Mucosa of descending colon (tissue), 3 donors: ENCODE measurements around the gene LENEP. TPM values are rescaled to one million over a fixed set of nuclear protein-coding genes. Genes with fewer than 3 reads are reported as not detected.
A peak's percentile ranks its signal among the peaks of the same experiment; 100 is the strongest.

Experiments
- ATAC-seq: fragments of 200-7000 bp; cut with Tn5 transposase; one replicate; pipeline ENCODE4 v1.9.1; 2020; ENCODE audit warnings: mild to moderate bottlenecking, moderate library complexity
- DNase-seq, 3 donors: peaks; one replicate each; pipeline ENCODE4 v3.0.0-alpha.2; 2020
- H3K36me3 ChIP-seq: fragments of 200-600 bp; one replicate; pipeline ENCODE4 v1.8.0; 2021; ENCODE audit warnings: low read depth, mild to moderate bottlenecking
- H3K4me1 ChIP-seq: fragments of 200-600 bp; one replicate; pipeline ENCODE4 v1.8.0; 2021; ENCODE audit warnings: low read depth, mild to moderate bottlenecking
- H3K4me3 ChIP-seq: fragments of 200-600 bp; one replicate; pipeline ENCODE4 v1.8.0; 2021; ENCODE audit warnings: mild to moderate bottlenecking
- H3K9me3 ChIP-seq: fragments of 200-600 bp; one replicate; pipeline ENCODE4 v1.8.0; 2021; ENCODE audit warnings: mild to moderate bottlenecking
- intact Hi-C, 2 donors: fragments of 100-400 bp; cut with DNase I in 1 of 2; cut with micrococcal nuclease in 1 of 2; formaldehyde crosslinking; loops; one replicate each; pipeline versions ENCODE4 v1.11.0 to v1.11.1; 2022; cut with DNase I, micrococcal nuclease
- total RNA-seq, 3 donors: library from RNA; stranded (reverse); fragmentation: NEBNext Ultra II Directional in 2 of 3; extraction: Animal tissue kit (Norgen Biotek cat#: 25700) in 2 of 3; gene quantifications; one replicate each; pipeline versions ENCODE4 v1.2.1 to v1.2.4, GENCODE V29; 2021 to 2023
- TF ChIP-seq, protein P1 (sequence below): fragments of 200-600 bp; IDR thresholded peaks from one replicate; pipeline ENCODE4 v1.8.0; 2022; ENCODE audit warnings: antibody characterized with exemption, mild to moderate bottlenecking
- donor health status: DM: no; HTN: no; CAD: no; lungs with moderate emphysema.
- donor health status: DM: no; HTN: no; CAD: no.
- donor health status: DM: no; HTN: yes; CAD: no.

LENEP gene
- total RNA-seq, 3 donors from 2014 or later = 0.60 to 0.76 TPM; not detected in 1

DNA sequence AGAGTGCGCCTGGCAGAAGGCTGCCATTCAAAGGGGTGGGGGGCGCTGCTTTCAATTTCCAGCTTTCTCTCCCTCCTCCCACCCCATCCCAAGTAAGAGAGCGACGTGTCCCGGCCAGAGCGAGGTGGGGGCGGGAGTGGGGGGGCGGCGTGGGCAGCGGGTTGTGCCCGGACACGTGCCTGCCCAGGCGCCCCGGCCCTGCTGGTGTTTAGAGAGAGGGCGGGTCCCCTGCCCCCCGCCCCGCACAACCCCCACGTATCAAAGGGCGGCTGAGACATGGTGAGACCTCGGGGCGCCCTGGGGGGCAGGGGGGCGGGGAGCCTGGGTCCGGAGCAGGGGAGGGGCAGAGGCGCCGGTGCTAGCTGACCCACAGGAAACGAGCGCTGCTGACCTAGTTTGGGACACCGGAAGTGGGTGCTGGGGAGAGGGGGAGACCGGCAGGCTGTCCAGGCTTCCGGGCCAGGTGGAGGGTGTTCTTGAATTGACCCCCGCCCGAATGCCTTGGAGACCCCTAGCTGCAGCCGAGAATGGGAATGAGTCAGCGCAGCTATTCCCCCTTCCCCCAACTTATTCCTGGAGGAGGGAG is 10.5 kb downstream of the LENEP start:
- TF ChIP-seq, protein P1, sequence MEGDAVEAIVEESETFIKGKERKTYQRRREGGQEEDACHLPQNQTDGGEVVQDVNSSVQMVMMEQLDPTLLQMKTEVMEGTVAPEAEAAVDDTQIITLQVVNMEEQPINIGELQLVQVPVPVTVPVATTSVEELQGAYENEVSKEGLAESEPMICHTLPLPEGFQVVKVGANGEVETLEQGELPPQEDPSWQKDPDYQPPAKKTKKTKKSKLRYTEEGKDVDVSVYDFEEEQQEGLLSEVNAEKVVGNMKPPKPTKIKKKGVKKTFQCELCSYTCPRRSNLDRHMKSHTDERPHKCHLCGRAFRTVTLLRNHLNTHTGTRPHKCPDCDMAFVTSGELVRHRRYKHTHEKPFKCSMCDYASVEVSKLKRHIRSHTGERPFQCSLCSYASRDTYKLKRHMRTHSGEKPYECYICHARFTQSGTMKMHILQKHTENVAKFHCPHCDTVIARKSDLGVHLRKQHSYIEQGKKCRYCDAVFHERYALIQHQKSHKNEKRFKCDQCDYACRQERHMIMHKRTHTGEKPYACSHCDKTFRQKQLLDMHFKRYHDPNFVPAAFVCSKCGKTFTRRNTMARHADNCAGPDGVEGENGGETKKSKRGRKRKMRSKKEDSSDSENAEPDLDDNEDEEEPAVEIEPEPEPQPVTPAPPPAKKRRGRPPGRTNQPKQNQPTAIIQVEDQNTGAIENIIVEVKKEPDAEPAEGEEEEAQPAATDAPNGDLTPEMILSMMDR = no peak
- H3K4me3 ChIP-seq = peak overlapping the region; percentile 84
- peaks cover 58% of the 10 kb centered on the region for H3K4me1 ChIP-seq
- intact Hi-C loops = no loop called here
- DNase-seq = peak; percentile 75 to 88 (median 83)
- H3K9me3 ChIP-seq = no peaks in the 10 kb centered on the region
- ATAC-seq = no peak
- no peaks in the 10 kb centered on the region for H3K36me3 ChIP-seq

DNA sequence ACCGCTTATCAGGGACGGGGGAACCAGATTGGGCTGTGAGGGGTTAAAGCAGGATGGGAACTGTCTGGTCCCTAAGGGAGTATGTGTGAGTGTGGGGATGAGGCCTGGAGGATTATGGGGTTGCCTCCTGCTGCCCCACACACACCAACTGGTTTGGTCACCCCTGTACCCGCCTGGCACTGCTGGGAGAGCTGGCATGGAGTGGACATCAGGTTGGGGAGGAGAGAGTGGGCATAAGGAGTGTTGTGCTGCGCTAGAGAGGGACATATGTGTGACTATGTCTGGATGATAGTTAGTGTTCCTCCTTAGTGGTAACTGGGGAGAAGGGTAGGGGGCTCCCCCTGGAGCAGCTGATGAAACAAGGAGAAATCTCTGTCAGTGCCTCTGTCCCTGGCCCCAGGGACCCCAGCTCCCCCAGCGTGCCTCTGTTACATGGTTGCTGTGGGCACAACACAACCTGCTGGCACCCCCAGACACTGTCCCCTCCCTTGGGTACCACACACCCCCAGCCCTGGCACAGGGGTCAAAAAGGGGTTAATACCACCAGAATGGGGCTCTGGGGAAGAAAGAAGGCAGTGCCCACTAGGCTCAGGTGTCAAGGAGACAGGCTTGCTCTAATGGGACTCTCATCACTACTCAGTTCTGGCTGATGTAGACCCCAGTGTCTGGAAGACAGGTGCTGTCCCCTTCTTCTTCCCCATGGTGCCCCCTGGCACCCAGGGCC is 11.1 kb downstream of the LENEP start:
- Histone ChIP-seq H3K36me3 (no peaks in the 10 kb centered on the region), H3K9me3 (no peaks in the 10 kb centered on the region), H3K4me1 (peaks cover 54% of the 10 kb centered on the region), H3K4me3 (peak overlapping the region; percentile 84)
- intact Hi-C loops = no loop called here
- ATAC-seq = no peak
- DNase-seq = peak in 2 of 3 donors; percentile 53 to 63
- TF ChIP-seq, protein P1 = no peak

DNA sequence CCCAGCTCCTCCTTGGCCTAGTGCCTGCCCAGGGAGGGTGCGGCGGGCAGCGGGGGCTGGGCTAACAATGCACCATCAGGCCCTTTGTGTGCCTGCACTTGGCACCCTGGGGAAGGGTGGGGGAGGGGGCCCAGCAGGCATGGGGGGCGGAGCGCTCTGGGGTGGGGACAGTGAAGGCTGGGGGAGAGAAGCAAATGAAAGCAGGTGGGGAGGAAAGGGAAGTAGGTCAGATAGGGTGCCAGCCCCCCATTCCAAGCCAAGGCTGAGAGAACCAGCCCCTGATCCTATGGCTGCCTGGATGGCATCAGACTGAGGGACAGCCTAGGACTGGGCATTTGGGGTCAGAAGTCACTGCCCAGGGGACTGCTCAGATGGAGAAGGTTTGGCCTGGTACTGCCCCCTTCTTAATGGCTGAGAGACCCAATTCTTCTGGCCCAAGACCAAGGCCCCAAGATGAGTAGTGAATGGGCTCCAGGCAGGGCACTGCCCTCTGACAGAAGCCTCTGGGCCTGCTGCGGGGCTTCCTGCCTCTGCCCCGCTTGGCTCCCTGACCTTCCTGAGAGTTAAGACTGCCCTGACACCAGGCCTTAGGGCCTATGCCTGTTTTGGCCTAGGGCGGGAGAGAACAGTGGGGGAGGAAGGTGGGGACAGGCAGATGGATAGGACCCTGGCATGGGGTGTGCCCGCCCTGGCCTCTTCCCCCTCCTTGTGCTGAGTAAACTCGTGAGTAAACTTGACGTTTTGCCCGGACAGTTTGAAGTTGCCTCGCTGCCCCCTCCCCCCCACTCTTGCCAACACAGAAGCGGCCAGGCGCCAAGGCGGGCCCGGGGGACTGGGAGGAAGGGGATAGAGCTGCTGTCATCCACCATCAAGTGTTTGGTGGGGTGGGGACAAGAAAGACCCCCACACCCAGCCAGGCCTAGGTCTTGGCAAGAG is 12.0 kb downstream of the LENEP start:
- TF ChIP-seq, protein P1 = no peak
- H3K36me3 ChIP-seq = no peaks in the 10 kb centered on the region
- DNase-seq = peak; percentile 86 to 90 (median 87)
- H3K9me3 ChIP-seq = no peaks in the 10 kb centered on the region
- peak; percentile 8 for ATAC-seq
- no peak overlapping the region for H3K4me3 ChIP-seq
- H3K4me1 ChIP-seq = peaks cover 54% of the 10 kb centered on the region
- intact Hi-C loops = no loop called here

DNA sequence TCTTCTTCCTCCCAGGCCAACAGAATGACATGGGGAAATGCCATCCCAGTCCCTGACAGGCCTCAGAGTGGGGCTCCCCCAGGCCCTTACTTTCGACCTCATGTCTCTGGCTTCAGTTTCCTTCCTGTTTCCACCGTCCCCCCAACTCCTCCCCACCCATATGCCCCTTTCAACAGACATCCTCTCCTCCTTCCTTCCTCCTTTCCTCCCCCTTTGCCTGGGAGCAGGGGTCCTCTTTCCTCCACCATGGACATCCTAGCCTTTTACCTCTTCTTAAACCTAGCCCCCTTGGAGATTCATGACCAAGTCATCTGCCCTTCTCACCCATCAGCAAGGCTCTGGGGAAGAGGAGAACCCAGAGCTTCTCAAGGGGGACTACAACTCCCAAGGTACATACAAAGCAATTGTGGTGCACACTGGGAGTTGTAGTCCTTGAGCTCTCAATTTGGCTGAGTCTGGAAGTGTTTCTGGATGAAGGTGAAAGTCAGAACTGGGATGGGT is 13.3 kb downstream of the LENEP start:
- ATAC-seq (no peak), DNase-seq (peak in 1 of 3 donors; percentile 62)
- Histone ChIP-seq H3K4me3 (no peak overlapping the region), H3K9me3 (no peaks in the 10 kb centered on the region), H3K4me1 (peaks cover 66% of the 10 kb centered on the region), H3K36me3 (no peaks in the 10 kb centered on the region)
- TF ChIP-seq, protein P1 = no peak
- intact Hi-C loops = no loop called here

DNA sequence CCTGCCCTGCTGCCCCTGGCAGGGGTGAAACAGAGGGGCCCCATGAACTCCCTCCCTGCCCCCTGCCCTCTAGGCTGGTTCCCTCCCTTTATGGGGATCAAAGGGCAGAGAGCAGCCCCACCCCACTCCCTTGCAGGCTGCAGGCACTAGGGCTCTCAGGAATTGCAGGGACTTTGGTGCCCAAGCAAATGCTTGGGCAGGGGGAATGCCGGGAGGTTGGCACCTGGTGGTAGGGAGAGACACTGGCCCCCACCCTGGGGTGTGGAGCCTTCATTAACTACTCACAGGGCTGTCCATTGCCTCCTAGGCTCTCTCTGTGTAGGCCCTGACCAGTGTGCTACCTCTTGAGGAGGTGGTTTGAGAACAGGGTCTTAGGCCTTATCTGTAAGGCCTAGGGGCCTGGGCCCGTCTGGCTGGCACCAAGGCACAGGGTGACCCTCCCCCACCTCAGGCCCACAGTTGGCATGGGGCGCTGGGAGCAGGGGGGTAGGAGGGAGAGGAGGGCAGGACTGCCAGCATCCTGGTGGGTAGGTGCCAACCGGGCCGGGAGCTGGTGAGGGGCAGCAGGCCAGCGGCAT is 14.0 kb downstream of the LENEP start:
- peak; percentile 59 for ATAC-seq
- TF ChIP-seq, protein P1 = no peak
- Histone ChIP-seq H3K9me3 (no peaks in the 10 kb centered on the region), H3K36me3 (no peaks in the 10 kb centered on the region), H3K4me3 (no peak overlapping the region), H3K4me1 (peaks cover 73% of the 10 kb centered on the region)
- DNase-seq = peak; percentile 86 to 90 (median 89)
- intact Hi-C loops = no loop called here
